ENCODE results near the gene PBX1.

Gene PBX1

GRCh38 chr1:164563721-164564360, 4.9 kb downstream of the PBX1 start:
- no peak for DNase-seq (ENCODE audit: low spot score)

- DNase-seq (ENCODE audit: low spot score), result no peak
Observed at GRCh38 chr1:164564378-164564777, 5.4 kb downstream of the PBX1 start.

- no peak for DNase-seq (ENCODE audit: low spot score)
Observed at GRCh38 chr1:164565357-164565756, 6.4 kb downstream of the PBX1 start.

- no peak for DNase-seq (ENCODE audit: low spot score)
Observed at GRCh38 chr1:164567774-164568173, 8.8 kb downstream of the PBX1 start.

- DNase-seq (ENCODE audit: low spot score), result no peak
Observed at GRCh38 chr1:164569241-164569640, 10.3 kb downstream of the PBX1 start.

- DNase-seq (ENCODE audit: low spot score), result no peak
Observed at GRCh38 chr1:164569866-164570265, 10.9 kb downstream of the PBX1 start.

- no peak for DNase-seq (ENCODE audit: low spot score)
Observed at GRCh38 chr1:164571333-164571732, 12.3 kb downstream of the PBX1 start.

GRCh38 chr1:164575356-164575886, 16.4 kb downstream of the PBX1 start:
- no peak for DNase-seq (ENCODE audit: low spot score)

GRCh38 chr1:164576291-164577271, 17.6 kb downstream of the PBX1 start:
- no peak for DNase-seq (ENCODE audit: low spot score)

- no peak for DNase-seq (ENCODE audit: low spot score)
Observed at GRCh38 chr1:164577291-164577690, 18.3 kb downstream of the PBX1 start.

GRCh38 chr1:164578479-164579200, 19.7 kb downstream of the PBX1 start:
- DNase-seq (ENCODE audit: low spot score), result no peak

- DNase-seq (ENCODE audit: low spot score), result no peak
Observed at GRCh38 chr1:164579381-164579780, 20.4 kb downstream of the PBX1 start.

- no peak for DNase-seq (ENCODE audit: low spot score)
Observed at GRCh38 chr1:164581762-164582161, 22.8 kb downstream of the PBX1 start.

GRCh38 chr1:164583196-164583595, 24.2 kb downstream of the PBX1 start:
- no peak for DNase-seq (ENCODE audit: low spot score)

GRCh38 chr1:164583835-164584539, 25.0 kb downstream of the PBX1 start:
- DNase-seq (ENCODE audit: low spot score), result no peak

GRCh38 chr1:164586591-164586990, 27.6 kb downstream of the PBX1 start:
- no peak for DNase-seq (ENCODE audit: low spot score)

- DNase-seq (ENCODE audit: low spot score), result no peak
Observed at GRCh38 chr1:164587617-164588501, 28.9 kb downstream of the PBX1 start.

- no peak for DNase-seq (ENCODE audit: low spot score)
Observed at GRCh38 chr1:164588516-164589341, 29.7 kb downstream of the PBX1 start.

- DNase-seq (ENCODE audit: low spot score), result no peak
Observed at GRCh38 chr1:164589408-164589807, 30.4 kb downstream of the PBX1 start.
